GM21723 (cell line): Measurements from ENCODE around the gene NCKAP5.
"Not testable (repeated sequence)": the region's sequence is repeated elsewhere in the genome, so short reads cannot be mapped to it uniquely, and the experiment has no call there.

ENCODE experiments used
- ATAC-seq: cut with Tn5 transposase; IDR thresholded peaks from one replicate; pipeline ENCODE4 v1.9.1; 2021; ENCODE audit warnings: mild to moderate bottlenecking, moderate library complexity; ENCODE audit not compliant: unreplicated experiment

NCKAP5 gene

DNA sequence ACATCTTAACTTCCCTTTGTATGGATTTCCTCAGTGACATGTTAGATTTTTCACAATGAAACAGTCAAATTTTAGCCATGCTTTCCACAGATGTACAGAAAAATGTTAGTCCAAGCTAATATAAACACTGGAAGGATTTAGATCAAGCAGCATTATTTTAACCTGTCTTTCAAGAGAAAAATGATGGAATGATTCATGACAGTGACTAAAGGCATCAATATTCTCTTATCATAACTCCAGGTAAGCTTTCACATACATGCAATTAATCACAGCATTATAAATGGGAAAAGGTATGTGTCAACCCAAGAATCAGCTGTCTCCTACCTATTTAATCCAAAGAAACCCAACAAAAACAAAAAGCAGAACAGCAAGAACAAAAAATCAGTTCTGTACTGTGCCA is 92.7 kb downstream of the NCKAP5 start:
- ATAC-seq, result no peak

DNA sequence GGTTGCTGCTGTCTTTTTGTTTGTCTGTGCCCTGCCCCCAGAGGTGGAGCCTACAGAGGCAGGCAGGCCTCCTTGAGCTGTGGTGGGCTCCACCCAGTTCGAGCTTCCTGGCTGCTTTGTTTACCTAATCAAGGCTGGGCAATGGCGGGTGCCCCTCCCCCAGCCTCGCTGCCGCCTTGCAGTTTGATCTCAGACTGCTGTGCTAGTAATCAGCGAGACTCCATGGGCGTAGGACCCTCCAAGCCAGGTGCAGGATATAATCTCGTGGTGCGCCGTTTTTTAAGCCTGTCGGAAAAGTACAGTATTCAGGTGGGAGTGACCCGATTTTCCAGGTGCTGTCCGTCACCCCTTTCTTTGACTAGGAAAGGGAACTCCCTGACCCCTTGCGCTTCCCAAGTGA is 97.8 kb downstream of the NCKAP5 start:
- ATAC-seq, result not testable (repeated sequence)

DNA sequence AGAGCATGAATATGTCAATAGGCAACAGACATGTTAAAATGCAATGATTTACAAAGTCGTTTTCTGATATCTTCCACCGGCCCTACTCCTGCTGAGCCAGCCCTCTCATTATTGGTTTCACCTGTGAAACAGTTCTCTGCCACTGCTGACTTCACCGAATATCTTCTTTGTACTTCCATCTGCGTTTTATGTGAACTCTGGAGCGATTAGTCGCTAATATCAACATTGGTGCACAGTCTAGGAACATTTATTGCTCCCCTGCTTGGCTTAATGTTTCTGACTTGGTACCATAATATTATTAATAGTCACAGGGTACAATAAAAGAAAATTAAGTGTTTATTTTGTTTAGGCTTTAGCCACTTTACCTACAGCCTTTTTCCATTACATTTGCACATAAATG is 105.5 kb downstream of the NCKAP5 start:
- no peak for ATAC-seq

DNA sequence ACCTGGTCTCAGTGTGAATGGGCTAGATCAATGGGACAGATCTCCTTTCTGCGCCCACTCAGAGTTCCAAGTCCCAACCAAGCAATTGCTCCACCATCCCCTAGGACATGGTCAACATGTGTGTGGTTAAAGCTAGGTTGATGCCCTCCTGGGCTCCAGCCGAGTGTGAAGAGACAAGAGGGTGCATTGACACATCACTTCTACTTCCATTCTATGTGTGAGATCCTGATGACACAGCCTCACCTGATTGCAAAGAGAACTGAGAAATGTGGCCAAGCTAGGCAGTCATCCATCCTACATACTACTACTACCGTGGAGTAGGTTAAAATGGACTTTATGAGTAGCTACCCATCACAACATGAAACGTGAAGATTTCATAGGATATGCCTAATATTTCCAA is 106.8 kb downstream of the NCKAP5 start:
- no peak for ATAC-seq

DNA sequence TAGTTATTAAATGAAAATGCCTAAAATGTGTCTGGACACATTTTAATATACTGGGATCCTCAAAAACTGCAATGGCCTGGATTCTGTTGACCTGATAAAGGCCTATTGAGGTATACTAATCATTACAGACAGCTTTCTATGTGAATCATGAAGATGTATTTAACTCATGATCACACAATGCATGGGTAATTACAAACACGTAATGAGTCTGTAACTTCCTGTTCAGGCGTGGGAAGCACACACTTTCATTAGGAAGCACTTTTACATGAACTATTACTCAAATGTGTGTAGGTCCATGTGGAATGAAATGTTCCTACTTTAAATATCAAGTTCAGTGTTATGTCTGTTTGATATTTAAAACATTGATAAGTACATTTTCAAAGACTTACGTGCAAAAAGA is 108.7 kb downstream of the NCKAP5 start:
- no peak for ATAC-seq

DNA sequence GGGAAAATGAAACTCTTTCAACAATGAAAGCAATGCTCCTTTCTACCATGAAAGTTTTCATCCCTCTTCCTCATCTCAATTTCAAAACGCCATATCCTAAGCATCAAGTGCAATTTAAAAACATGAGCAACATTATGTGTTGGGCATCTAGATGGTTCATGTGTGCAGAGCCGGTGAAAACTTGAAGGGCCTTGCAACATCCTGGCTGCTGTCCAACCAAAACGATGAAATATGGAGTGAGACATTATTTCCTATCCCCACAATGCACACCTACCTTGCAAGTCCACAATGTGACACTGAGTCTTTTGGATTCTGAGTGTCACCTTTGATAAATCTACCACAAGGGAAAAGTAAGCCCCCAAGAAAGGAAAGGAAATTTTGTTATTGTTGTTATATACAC is 110.0 kb downstream of the NCKAP5 start:
- no peak for ATAC-seq

DNA sequence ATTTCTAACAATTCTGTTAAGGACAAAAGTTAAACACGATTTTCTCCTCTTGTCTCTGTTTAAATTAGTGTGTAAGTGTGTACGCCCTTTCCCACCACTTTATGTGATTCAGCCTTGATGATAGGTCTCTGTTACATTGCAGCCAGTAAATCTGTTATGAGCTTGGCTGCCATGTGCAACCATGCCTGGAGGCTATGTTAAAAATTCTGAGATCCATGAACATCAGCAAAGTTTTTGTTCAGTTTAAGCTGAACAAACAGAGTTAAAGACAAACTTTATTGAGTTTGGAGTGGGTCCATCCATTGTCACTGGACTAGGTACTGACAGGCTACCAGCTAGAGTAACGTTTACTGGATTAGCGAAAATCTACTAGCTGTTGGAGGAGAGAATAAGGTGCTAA is 110.4 kb downstream of the NCKAP5 start:
- no peak for ATAC-seq

DNA sequence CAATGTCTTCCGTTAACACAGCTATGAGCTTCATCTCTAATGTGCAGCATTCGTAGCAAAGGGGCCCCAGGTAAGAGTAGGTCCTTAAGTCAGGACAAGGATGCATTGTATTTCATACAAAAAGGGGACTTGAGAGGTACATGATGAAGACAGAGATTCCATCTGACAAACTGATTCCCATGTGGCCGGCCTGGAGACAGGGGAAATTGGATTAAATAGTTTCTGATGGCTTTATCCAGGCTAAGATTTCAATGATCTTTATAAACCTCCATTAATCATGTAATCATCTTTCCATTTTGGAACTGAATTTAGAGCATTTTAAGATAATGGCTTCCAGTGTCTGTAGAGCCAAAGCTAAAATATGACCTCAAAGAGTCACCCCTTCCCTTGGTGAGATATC is 111.3 kb downstream of the NCKAP5 start:
- ATAC-seq, result no peak

DNA sequence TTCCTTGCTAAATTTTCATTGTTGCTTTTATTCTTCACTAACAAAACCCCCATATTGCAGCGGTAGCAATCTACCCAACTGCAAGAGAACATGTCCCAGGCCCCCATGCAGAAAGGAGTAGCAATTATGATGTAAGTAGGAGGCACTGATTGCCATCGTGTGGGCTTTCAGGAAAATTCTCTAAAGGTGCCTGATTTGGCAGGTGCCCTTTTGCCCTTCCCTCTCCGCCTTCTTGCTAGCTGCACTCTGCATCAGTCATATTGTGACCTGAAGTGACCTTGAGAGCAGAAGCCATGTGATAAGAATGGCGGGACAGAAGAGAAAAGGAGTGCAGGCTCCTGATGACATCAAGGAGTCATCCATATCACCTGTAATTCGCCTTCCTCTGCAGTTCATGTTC is 112.1 kb downstream of the NCKAP5 start:
- no peak for ATAC-seq

DNA sequence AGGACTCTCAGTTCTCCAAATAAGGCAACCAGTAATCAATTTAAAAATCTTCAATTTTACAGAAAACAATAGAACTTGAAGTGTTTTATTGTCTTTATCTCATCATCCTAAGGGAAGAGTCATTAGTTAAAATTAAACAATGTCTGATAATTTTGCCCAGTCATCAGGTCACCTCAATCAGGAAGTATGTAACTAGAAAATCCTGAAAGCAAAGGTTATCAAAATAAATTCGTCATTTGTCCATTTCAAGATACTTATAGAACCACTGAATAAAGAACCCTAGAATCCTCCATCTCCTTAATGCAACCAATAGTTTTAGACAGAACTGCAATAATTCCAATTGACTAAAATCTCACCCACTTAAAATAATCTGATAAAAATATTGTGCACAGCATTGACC is 115.2 kb downstream of the NCKAP5 start:
- no peak for ATAC-seq

DNA sequence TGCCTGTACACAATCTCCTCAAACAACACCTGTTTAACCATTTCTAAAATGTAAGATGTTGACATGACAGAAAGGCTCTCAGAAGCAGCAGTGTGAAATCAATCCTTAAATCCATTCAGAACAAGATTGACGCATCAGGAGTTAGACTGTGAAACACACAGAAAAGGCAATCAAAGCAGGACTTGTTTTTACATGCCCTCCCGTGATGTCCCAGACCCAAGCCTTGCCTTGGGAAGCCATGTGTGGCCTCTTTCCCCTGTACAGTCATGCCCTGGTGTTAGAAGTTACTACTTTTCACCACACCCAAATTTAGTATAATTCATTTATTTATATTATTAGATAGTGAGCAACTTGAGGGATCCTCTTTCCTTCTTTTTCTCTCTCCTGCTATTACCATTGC is 115.7 kb downstream of the NCKAP5 start:
- ATAC-seq, result no peak

DNA sequence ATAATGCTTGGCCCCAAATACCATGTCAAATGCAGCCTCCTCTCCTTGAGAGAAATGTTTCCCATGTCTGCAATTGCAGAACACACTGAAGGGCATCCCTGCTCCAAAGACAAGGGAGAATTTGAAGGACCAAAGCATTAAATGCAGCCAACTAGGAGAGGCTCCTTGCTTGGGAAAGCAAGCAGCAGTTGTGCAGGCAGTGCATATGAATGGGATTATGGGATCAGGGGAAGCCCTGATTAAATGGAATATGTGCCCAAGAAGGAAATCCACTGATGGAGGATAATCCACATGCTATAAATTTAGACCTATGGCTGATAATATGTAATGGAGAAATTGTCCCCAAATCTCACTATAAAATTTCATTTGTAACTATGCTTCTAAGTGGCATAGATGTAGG is 116.1 kb downstream of the NCKAP5 start:
- no peak for ATAC-seq

DNA sequence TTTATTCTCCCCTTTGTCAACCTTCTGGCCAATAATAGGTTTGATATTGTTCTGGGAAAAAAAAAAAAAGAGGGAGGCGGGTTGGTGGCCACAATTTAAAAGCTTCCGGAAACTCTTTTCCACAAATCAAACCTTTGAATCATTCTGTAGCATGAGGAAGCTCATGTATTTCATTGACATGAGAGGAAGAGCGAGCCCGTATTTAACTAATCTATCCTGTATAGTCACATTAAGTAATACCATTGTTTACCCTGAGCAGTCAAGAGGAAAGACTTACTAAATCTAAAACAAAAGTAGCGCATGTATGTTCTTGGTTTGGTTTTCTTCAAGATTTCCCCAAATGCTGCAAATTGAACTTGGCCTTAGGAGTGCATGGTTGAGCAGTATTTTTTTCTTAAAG is 120.1 kb downstream of the NCKAP5 start:
- ATAC-seq, result no peak

DNA sequence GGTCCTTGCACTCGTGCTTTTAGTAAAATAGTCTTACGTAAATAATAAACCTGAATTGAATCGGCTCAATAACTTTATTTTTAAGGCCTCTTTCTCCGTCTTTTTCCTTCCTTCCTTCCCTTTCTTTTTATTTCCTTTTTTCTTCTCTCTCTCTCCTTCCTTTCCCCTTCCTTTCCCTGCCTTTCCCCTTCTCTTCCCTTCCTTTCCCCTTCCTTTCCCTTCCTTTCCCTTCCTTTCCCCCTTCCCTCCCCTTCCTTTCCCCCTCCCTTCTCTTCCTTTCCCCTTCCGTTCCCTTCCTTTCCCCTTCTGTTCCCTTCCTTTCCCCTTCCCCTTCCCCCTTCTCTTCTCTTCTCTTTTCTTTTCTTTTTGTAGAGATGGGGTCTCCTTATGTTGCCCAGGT is 121.0 kb downstream of the NCKAP5 start:
- no peak for ATAC-seq

DNA sequence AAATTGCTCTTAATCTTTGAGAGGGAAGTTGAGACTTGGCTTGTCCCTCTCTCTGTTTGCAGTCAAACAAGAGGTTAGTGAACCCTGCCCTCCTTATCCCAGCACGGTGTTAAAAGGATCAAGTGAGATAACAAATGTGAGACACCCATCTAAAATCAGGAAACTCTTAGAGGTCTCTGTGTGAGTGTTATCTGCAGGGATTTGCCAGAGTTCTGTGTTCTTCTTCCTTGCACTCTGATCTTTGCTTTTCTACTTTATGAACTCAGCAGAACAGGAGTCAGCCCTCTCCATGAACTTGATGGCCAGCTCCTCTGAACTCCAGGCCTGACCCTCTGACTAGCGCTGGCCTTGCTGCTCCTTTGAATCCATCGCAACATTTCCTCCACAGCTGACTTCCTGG is 123.8 kb downstream of the NCKAP5 start:
- ATAC-seq, result no peak

DNA sequence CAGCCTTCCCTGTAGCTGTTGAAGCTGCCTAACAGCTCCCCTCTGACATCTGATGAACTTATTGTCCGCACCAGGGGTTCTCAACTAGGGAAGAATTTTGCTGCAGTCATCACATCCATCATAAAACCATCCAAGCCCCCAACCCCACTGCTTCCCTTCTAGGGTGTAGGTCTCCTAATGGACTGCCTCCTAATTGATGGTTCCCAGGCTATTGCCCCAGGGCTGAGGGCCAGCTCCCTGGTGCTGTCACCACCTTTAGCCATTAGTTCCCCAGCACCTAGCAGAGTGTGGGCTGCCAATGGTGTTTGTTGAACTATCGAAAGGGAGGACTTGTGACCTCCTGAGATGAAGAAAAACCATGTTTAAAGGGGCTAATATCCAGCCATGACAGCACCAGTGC is 125.9 kb downstream of the NCKAP5 start:
- no peak for ATAC-seq

DNA sequence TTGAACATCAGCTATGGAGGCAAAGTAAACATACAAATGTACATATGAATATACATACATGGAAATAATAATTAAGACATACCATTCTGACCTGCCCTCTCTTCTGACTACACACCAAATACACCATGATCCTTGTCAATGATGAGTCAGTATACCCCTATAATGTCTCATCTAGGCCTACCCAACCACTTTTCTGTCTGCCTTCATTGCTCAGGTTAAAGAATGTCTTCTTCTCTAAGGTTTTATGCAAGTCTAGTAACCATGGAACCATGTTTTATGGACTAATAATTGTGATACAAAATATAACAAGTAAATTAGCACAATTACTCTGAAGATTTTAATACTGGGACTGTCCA is 128.7 kb downstream of the NCKAP5 start:
- ATAC-seq, result no peak

DNA sequence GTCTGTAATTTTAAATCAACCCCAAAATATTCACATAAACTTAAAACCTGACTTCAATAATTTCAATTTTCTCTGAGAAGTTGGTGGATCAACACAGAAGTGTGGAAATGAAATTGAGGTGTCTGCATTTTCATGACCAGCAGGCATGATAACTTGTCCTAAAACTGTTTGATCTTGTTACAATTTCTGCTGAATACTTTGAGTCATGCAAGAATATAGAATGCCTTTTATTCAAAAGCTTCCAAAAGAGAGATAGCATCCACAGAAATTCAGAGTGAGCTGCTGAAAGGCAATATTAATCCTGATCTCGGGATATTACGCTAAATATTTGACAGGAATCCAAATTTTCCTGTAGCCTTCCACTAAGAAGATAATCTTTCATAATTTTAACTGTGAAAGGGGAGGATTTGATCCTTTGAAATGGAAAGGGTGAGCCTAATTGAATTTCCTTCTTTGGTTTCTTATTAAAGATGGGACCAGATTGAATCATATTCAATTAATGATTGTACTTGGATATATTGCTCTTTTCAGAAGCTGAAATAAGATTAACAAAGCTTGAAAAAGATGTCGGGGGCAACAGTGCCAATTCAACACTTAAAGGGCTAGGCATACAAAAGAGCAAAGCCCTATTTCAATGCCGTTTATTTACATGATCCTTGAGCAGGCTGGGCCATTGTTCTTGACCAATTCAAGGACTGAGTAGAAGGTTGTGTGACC is 129.3 kb downstream of the NCKAP5 start:
- ATAC-seq, result no peak

DNA sequence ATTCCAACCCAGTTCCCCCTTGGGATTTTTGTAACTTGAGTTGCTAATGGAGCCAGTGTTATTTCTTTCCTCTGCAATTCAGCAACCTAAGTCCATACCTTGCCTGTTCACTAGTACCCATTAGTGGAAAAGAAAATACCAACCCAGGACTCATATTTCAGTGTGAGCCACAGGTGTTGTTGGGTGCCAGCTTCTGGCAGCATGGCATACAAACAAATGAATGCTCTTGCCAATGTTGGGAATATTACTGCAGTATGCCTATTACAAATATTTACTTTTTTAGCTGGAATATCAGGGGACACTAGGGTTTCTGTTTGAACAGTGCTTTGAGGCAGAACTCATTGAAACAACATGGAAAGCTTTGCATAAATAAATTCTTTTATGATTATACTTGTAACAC is 130.2 kb downstream of the NCKAP5 start:
- ATAC-seq, result no peak

DNA sequence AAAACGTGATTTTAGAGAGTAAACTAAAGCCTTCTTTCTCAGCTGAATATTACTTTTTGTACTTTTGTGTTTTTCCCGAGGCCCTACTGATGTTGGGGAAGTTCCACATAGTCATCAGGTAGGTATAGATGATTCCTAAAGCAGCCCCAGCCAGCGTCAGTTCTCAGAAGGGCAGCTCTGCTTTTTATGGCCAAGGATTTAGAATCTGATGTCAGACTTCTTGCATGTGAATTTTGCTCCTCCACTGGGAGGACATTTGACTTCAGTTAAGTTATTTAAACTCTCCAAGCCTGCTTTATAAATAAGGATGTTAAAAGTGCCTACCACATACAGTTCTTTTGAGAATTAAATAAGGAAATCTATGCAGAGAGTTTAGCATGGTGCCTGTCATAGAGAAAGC is 130.8 kb downstream of the NCKAP5 start:
- no peak for ATAC-seq

DNA sequence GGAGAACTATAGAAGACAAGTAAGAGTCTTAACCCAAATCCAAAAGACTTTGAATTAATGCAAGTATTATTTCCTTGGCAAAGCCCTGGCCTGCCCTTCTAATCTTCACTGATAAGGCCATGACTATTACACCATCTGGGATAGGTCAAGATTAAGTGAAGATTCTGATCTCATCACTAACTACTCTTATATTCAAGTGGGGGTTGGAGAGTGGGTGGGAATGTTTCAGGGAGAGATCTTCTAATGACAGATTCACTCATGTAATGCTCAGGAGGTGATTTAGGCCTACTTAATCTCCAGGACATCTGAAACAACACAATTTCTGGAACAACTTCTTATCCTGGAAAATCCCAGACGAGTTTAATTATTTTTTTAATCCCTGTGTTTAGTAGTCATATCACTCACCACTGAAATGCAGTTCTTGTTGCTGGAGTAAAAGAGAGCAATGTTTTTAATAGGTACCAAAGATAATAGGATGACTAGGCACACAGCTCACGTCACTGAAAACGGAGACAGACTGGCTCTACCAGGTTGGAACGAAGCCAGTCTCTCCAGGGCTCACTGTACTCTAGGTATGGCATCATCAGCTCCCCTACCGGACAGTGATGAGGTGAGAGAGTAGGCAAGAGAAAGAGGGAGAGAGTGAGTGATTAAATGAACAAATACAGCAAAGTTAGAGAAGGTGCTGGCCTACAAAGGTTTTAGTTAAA is 133.1 kb downstream of the NCKAP5 start:
- no peak for ATAC-seq

DNA sequence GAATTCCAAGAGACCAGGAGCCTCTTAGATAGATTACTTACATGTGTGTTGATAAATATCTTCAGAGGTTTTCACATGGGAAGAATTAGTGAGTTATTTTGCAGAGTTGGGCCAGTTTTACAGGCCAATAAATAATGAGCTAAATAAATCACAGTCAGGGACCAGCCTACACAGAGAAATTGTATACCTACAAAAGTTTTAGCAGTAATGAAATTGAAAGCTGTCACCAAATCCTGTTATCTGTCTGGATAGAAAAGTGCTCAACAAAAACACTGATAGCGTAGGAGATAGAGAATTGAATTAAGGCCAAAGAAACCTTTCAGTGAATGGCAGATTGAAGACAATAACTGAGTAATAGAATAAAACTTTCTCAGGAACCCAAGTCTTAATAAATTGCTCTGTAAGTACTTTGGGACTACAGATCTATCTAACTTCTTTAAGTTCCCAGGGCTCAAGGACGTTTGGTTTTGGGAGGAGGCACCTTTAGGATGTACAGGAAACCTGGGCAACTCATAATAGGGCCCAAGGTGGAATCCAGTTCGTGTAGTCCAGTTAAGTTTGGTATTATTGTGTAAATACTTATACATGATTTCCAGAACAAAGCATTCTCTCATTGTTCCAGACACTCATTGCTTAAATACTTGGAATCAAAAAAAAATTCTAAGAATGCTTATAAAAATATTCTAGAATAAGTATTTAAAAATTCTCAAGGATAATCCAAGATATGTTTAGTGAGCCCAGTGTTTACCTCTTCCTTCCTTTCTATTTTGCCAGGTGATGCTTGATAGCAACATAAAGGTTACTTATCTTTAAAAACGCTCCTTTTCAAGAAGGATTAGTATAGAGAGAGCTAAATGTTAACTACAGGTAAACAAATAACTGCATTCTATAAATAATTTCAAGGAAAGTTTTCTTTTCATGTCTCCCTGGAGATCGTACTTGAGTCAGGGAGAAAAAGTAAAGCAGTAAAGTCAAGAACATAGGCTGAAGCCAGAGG is 134.5 kb downstream of the NCKAP5 start:
- no peak for ATAC-seq
